H1 (cell line): ENCODE results near the gene P2RX6. TPM values are rescaled to one million over a fixed set of nuclear protein-coding genes. Genes with fewer than 3 reads are reported as not detected.

Experiments
- CTCF ChIA-PET: fragments of 300-600 bp; sonication (Branson Sonifier 250); formaldehyde crosslinking; loops from one replicate; lab custom pipeline; 2021; ENCODE audit not compliant: partially characterized antibody; lab: Charles Lee
- POLR2A ChIA-PET: fragments of 300-600 bp; sonication (Branson Sonifier 250); formaldehyde crosslinking; loops from one replicate; lab custom pipeline; 2021; ENCODE audit warnings: inconsistent platforms; ENCODE audit not compliant: partially characterized antibody; lab: Charles Lee
- DNase-seq, 2 experiments: peaks; one replicate each; pipeline versions ENCODE4 v3.0.0 to v3.0.0-alpha.2; 2010 to 2022; ENCODE audit warnings: low spot score in 2 of 2, low read depth in 1 of 2, mixed read lengths in 1 of 2
- FAIRE-seq: peaks from 2 replicates; lab custom pipeline; 2011; peaks lifted over from hg19 to GRCh38; lab: Jason Lieb, UNC
- H2AFZ ChIP-seq: 2 replicates; pipeline ENCODE4 v1.8.1; 2012; ENCODE audit warnings: low read length, inconsistent platforms
- H2AK5ac ChIP-seq: 2 replicates; pipeline ENCODE4 v1.6.1; 2013; ENCODE audit warnings: low read depth, low read length
- H2BK120ac ChIP-seq: replicated peaks from 2 replicates; pipeline ENCODE3; 2013; ENCODE audit warnings: low read depth, low read length, inconsistent platforms
- H2BK12ac ChIP-seq: 2 replicates; pipeline ENCODE4 v1.6.1; 2013; ENCODE audit warnings: low read depth, low read length
- H2BK15ac ChIP-seq: 2 replicates; pipeline ENCODE4 v1.6.1; 2013; ENCODE audit warnings: low read length
- H2BK20ac ChIP-seq: 2 replicates; pipeline ENCODE4 v1.6.1; 2013; ENCODE audit warnings: low read length
- H2BK5ac ChIP-seq: 2 replicates; pipeline ENCODE4 v1.6.1; 2013; ENCODE audit warnings: low read depth, low read length
- H3K14ac ChIP-seq: 2 replicates; pipeline ENCODE4 v1.6.1; 2013; ENCODE audit warnings: inconsistent platforms; ENCODE audit not compliant: insufficient read length
- H3K18ac ChIP-seq: 2 replicates; pipeline ENCODE4 v1.6.1; 2013; ENCODE audit warnings: low read length; ENCODE audit errors: extremely low read depth
- H3K23ac ChIP-seq: 2 replicates; pipeline ENCODE4 v1.6.1; 2013; ENCODE audit warnings: inconsistent platforms; ENCODE audit not compliant: insufficient read length
- H3K23me2 ChIP-seq: 2 replicates; pipeline ENCODE4 v1.6.1; 2013; ENCODE audit warnings: low read depth, low read length
- H3K27ac ChIP-seq: 2 replicates; pipeline ENCODE4 v1.6.1; 2011; ENCODE audit warnings: low read depth, low read length, inconsistent platforms
- H3K27me3 ChIP-seq, 4 experiments: replicated peaks in 1 of 4; 1 replicate in 1 of 4; 2 replicates in 3 of 4; pipeline versions ENCODE4 v1.6.1 to v1.8.1; 2011 to 2013; ENCODE audit warnings: low read length in 3 of 4, mild to moderate bottlenecking in 3 of 4, inconsistent platforms in 2 of 4, mixed read lengths in 2 of 4, moderate library complexity in 1 of 4; ENCODE audit not compliant: control insufficient read depth in 3 of 4, insufficient read depth in 3 of 4; ENCODE audit errors: extremely low read depth in 1 of 4
- H3K36me3 ChIP-seq, 4 experiments: 2 replicates each; pipeline versions ENCODE4 v1.6.1 to v1.8.1; 2011 to 2013; ENCODE audit warnings: mild to moderate bottlenecking in 4 of 4, low read length in 3 of 4, moderate library complexity in 2 of 4, control low read depth in 1 of 4, inconsistent platforms in 1 of 4; ENCODE audit not compliant: insufficient read depth in 4 of 4, control insufficient read depth in 2 of 4
- H3K4ac ChIP-seq: replicated peaks from 2 replicates; pipeline ENCODE3; 2013; ENCODE audit warnings: low read length, low read depth, mixed read lengths, inconsistent platforms; ENCODE audit not compliant: insufficient read length
- H3K4me1 ChIP-seq, 4 experiments: replicated peaks in 1 of 4; 1 replicate in 1 of 4; 2 replicates in 3 of 4; pipeline versions ENCODE4 v1.6.1 to v1.8.1; 2011 to 2013; ENCODE audit warnings: low read length in 3 of 4, inconsistent platforms in 2 of 4, mixed read lengths in 1 of 4; ENCODE audit not compliant: insufficient read depth in 4 of 4, control insufficient read depth in 3 of 4
- H3K4me2 ChIP-seq, 2 experiments: 2 replicates each; pipeline versions ENCODE4 v1.6.1 to v1.8.1; 2011 to 2013; ENCODE audit warnings: low read depth in 2 of 2, low read length in 2 of 2, control low read depth in 1 of 2, inconsistent platforms in 1 of 2, mild to moderate bottlenecking in 1 of 2; ENCODE audit not compliant: insufficient read depth in 1 of 2
- H3K4me3 ChIP-seq, 4 experiments: fragments of 200-600, 300-600 bp in 1 of 4; sonication (generic), shearing (Covaris generic), sonication (Bioruptor Twin) in 1 of 4; 2 replicates each; pipeline versions ENCODE4 v1.5.1 to v1.8.1; 2011 to 2016; ENCODE audit warnings: low read length in 4 of 4, low read depth in 3 of 4, control low read depth in 2 of 4, inconsistent platforms in 2 of 4, mild to moderate bottlenecking in 2 of 4, mixed read lengths in 1 of 4, moderate library complexity in 1 of 4; ENCODE audit not compliant: insufficient read depth in 2 of 4; ENCODE audit errors: extremely low read depth in 1 of 4
- H3K56ac ChIP-seq: replicated peaks from 2 replicates; pipeline ENCODE3; 2013; ENCODE audit warnings: low read depth, mild to moderate bottlenecking, mixed read lengths, low read length, inconsistent platforms; ENCODE audit not compliant: insufficient read length
- H3K79me1 ChIP-seq: 2 replicates; pipeline ENCODE4 v1.6.1; 2013; ENCODE audit warnings: low read depth, low read length, control low read depth
- H3K79me2 ChIP-seq, 2 experiments: 2 replicates each; pipeline versions ENCODE4 v1.6.1 to v1.8.1; 2012 to 2013; ENCODE audit warnings: low read length in 2 of 2, mild to moderate bottlenecking in 2 of 2, inconsistent platforms in 1 of 2; ENCODE audit not compliant: insufficient read depth in 2 of 2, control insufficient read depth in 1 of 2
- H3K9ac ChIP-seq, 4 experiments: replicated peaks in 1 of 4; 1 replicate in 1 of 4; 2 replicates in 3 of 4; pipeline versions ENCODE4 v1.6.1 to v1.8.1; 2011 to 2013; ENCODE audit warnings: low read depth in 3 of 4, low read length in 3 of 4, control low read depth in 2 of 4, mild to moderate bottlenecking in 2 of 4, moderate library complexity in 2 of 4, inconsistent platforms in 1 of 4; ENCODE audit errors: extremely low read depth in 1 of 4
- H3K9me3 ChIP-seq, 2 experiments: 2 replicates each; pipeline versions ENCODE4 v1.6.1 to v1.8.1; 2012 to 2013; ENCODE audit warnings: mild to moderate bottlenecking in 2 of 2, moderate library complexity in 2 of 2, control low read depth in 1 of 2, inconsistent platforms in 1 of 2, low read depth in 1 of 2, low read length in 1 of 2, mixed read lengths in 1 of 2; ENCODE audit not compliant: insufficient read depth in 2 of 2
- H4K20me1 ChIP-seq, 2 experiments: replicated peaks in 1 of 2; 2 replicates each; pipeline versions ENCODE3 to v1.8.1; 2011 to 2013; ENCODE audit warnings: inconsistent platforms in 2 of 2, low read length in 2 of 2, mild to moderate bottlenecking in 1 of 2; ENCODE audit not compliant: insufficient read depth in 2 of 2, control insufficient read depth in 1 of 2
- H4K5ac ChIP-seq: 2 replicates; pipeline ENCODE4 v1.6.1; 2013; ENCODE audit warnings: low read length, low read depth, mixed read lengths, inconsistent platforms; ENCODE audit not compliant: insufficient read length
- H4K8ac ChIP-seq: 2 replicates; pipeline ENCODE4 v1.8.0; 2013; ENCODE audit warnings: mild to moderate bottlenecking, moderate library complexity, low read length, inconsistent platforms; ENCODE audit not compliant: insufficient read depth; ENCODE audit errors: extremely low read depth
- H4K91ac ChIP-seq: replicated peaks from 2 replicates; pipeline ENCODE3; 2013; ENCODE audit warnings: low read length, mixed read lengths, inconsistent platforms; ENCODE audit not compliant: insufficient read length
- GABPA ChIP-seq: IDR thresholded peaks from 2 replicates; pipeline ENCODE4 v1.6.1; 2011; ENCODE audit warnings: mild to moderate bottlenecking, low read length, moderate library complexity, borderline replicate concordance; ENCODE audit not compliant: insufficient read depth
- WGBS, 2 experiments: shearing (Covaris generic) in 1 of 2; methylation state at CpG; one replicate each; pipeline versions ENCODE4 v1.1.6 to v1.1.7; 2013 to 2015; ENCODE audit warnings: low lambda C conversion rate in 2 of 2, mixed read lengths in 2 of 2, inconsistent platforms in 1 of 2, low coverage in 1 of 2, missing lambda C conversion rate in 1 of 2; ENCODE audit not compliant: insufficient replicate concordance in 2 of 2, insufficient coverage in 1 of 2, insufficient read length in 1 of 2; ENCODE audit errors: extremely low coverage in 1 of 2, missing lambda C conversion rate in 1 of 2; 5-methylcytosine and 5-hydroxymethylcytosine counted together
- polyA plus RNA-seq, 7 experiments: library from polyadenylated mRNA; depleted of rRNA in 3 of 7; stranded (reverse) in 5 of 7; unstranded in 2 of 7; fragments of >200 nt in 5 of 7; fragments of 200-250 nt in 2 of 7; gene quantifications; 1 replicate in 5 of 7; 2 replicates in 1 of 7; 4 replicates in 1 of 7; pipeline versions ENCODE4 v1.2.1 to v1.2.3, GENCODE V29; 2011 to 2013; ENCODE audit warnings: missing spikeins in 2 of 7, mixed read lengths in 2 of 7
- total RNA-seq: library from RNA; stranded (reverse); fragmentation: NEBNext Ultra II Directional; extraction: Animal tissue kit (Norgen Biotek cat#: 25700); gene quantifications from 2 replicates; pipeline ENCODE4 v1.2.1, GENCODE V29; 2021

The P2RX6 gene
- total and polyA plus RNA-seq, 2 of the 8 experiments (the other 6 are each of a cell fraction or from before 2014, with no cell fraction given), result 0.09 TPM; not detected in 1

DNA sequence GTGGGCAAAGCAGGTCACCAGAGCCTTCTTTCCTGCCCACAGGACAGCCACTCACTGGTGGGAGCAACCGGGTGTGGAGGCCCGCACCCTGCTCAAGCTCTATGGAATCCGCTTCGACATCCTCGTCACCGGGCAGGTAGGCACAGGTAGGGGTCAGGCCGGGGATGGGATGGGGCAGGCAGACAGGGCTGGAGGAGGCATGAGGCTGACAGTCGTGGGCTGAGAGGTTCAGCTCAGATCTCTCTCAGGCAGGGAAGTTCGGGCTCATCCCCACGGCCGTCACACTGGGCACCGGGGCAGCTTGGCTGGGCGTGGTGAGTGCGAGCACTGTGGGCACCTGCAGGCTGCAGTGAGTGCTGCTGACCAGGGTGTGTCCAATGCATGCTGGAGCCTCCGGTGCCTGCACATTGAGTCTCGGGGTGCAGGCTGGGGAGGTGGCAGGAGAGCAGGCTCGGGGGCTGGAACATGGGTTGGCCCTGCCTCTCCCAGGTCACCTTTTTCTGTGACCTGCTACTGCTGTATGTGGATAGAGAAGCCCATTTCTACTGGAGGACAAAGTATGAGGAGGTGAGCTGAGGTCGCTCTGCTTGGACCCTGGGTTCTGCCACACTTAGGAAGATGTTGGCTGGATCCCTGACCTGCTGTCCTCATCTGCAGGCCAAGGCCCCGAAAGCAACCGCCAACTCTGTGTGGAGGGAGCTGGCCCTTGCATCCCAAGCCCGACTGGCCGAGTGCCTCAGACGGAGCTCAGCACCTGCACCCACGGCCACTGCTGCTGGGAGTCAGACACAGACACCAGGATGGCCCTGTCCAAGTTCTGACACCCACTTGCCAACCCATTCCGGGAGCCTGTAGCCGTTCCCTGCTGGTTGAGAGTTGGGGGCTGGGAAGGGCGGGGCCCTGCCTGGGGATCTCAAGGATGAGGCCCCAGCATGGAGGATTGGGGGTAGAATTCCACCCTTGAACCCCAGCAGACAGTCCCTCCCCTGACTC is 11.1 kb downstream of the P2RX6 start:
- H3K18ac ChIP-seq, result no peak overlapping the region
- no peaks in the 10 kb centered on the region for H3K23me2 ChIP-seq
- no peak overlapping the region for H3K4ac ChIP-seq
- no peak overlapping the region for H4K91ac ChIP-seq
- H2AFZ ChIP-seq, result no peak overlapping the region
- no peak overlapping the region for H3K27ac ChIP-seq
- H3K36me3 ChIP-seq, result no peaks in the 10 kb centered on the region
- H3K79me1 ChIP-seq, result no peaks in the 10 kb centered on the region
- H3K9ac ChIP-seq, result no peak overlapping the region
- CTCF ChIA-PET, result interaction anchor here (1.2 kb wide), 1 partner anchor 11 kb away, joined by 5 read pairs; no protein-coding TSS in a partner anchor
- H2BK20ac ChIP-seq, result no peak overlapping the region
- H4K20me1 ChIP-seq, result no peaks in the 10 kb centered on the region
- WGBS, 2 experiments, result 84% methylated on average over 23 of the region's 27 CpGs; no CpG with 5 or more reads in 1 of the 2 experiments
- no peak overlapping the region for H4K8ac ChIP-seq
- H4K5ac ChIP-seq, result no peak overlapping the region
- H3K4me1 ChIP-seq, result peaks cover 0 to 2% (median 0%) of the 10 kb centered on the region in 4 experiments; a peak in 1 of 7 replicates
- H2AK5ac ChIP-seq, result no peak overlapping the region
- no peak overlapping the region for H3K14ac ChIP-seq
- peaks cover 0 to 5% (median 3%) of the 10 kb centered on the region in 4 experiments; a peak in 4 of 7 replicates for H3K27me3 ChIP-seq
- H3K4me2 ChIP-seq, result no peak overlapping the region
- POLR2A ChIA-PET, result interaction anchor here (2.1 kb wide), 1 partner anchor 11 kb away, joined by 5 read pairs; the partner anchor contains the start of gene P2RX6
- no peak overlapping the region for H3K56ac ChIP-seq
- H2BK15ac ChIP-seq, result no peak overlapping the region
- no peak for TF ChIP-seq GABPA
- DNase-seq (no peak), FAIRE-seq (no peak)
- H3K79me2 ChIP-seq, result no peaks in the 10 kb centered on the region
- no peak overlapping the region for H2BK120ac ChIP-seq
- H2BK12ac ChIP-seq, result no peak overlapping the region
- no peak overlapping the region; the same call in 1 of the 2 replicates for H2BK5ac ChIP-seq
- no peaks in the 10 kb centered on the region for H3K9me3 ChIP-seq
- no peak overlapping the region for H3K4me3 ChIP-seq
- H3K23ac ChIP-seq, result no peak overlapping the region
